ENCODE results near the gene SSBP4. TPM values are rescaled to one million over a fixed set of nuclear protein-coding genes. Genes with fewer than 3 reads are reported as not detected.
A peak's percentile ranks its signal among the peaks of the same experiment; 100 is the strongest.

The SSBP4 gene
- total and polyA plus RNA-seq, 2 of the 8 experiments (the other 6 are each of a cell fraction or from before 2014, with no cell fraction given), result 26.4 to 33.7 TPM

- no peak overlapping the region for H2BK120ac ChIP-seq (replicated peaks; ENCODE audit: low read depth, low read length)
- peak overlapping the region; percentile 84; the same call in 1 of the 2 replicates for H4K8ac ChIP-seq (ENCODE audit: extremely low read depth, insufficient read depth, low read length)
- H3K56ac ChIP-seq (replicated peaks; ENCODE audit: insufficient read length, low read depth, low read length), result no peak overlapping the region
- H2BK15ac ChIP-seq (ENCODE audit: low read length), result no peak overlapping the region
- no peak overlapping the region for H3K14ac ChIP-seq (ENCODE audit: insufficient read length)
- no peak overlapping the region for H3K23ac ChIP-seq (ENCODE audit: insufficient read length)
- no peak overlapping the region for H2BK20ac ChIP-seq (ENCODE audit: low read length)
- H2AFZ ChIP-seq (ENCODE audit: low read length), result no peak overlapping the region
- no peak overlapping the region for H3K18ac ChIP-seq (ENCODE audit: extremely low read depth, low read length)
- no peaks in the 10 kb centered on the region for H3K79me1 ChIP-seq (ENCODE audit: low read depth, low read length)
- no peak overlapping the region for H2BK12ac ChIP-seq (ENCODE audit: low read depth, low read length)
- peaks cover 0 to 13% (median 4%) of the 10 kb centered on the region in 4 experiments; a peak in 3 of 8 replicates for H3K36me3 ChIP-seq (ENCODE audit: control insufficient read depth in 2 of 4, insufficient read depth in 4 of 4, low read length in 3 of 4)
- H3K27ac ChIP-seq (ENCODE audit: low read depth, low read length), result no peak overlapping the region
- H3K4me2 ChIP-seq (ENCODE audit: insufficient read depth in 1 of 2, low read depth in 2 of 2, low read length in 2 of 2), result no peak overlapping the region
- POLR2A ChIA-PET (ENCODE audit: partially characterized antibody), result interaction anchor here (0.6 to 1.5 kb wide), 6 partner anchors 10 to 381 kb away, joined by 3 to 6 read pairs (median 3); partner anchors contain the start of gene UPF1
- no peak overlapping the region for H4K91ac ChIP-seq (replicated peaks; ENCODE audit: insufficient read length, low read length)
- FAIRE-seq (no peak), DNase-seq (ENCODE audit: low read depth in 1 of 2, low spot score in 2 of 2) (no peak)
- no peaks in the 10 kb centered on the region for H3K79me2 ChIP-seq (ENCODE audit: control insufficient read depth in 1 of 2, insufficient read depth in 2 of 2, low read length in 2 of 2)
- H3K9me3 ChIP-seq (ENCODE audit: insufficient read depth in 2 of 2, low read depth in 1 of 2, low read length in 1 of 2), result no peaks in the 10 kb centered on the region
- no peaks in the 10 kb centered on the region for H3K27me3 ChIP-seq (replicated peaks in 1 of 4; ENCODE audit: control insufficient read depth in 3 of 4, extremely low read depth in 1 of 4, insufficient read depth in 3 of 4, low read length in 3 of 4)
- H3K23me2 ChIP-seq (ENCODE audit: low read depth, low read length), result no peaks in the 10 kb centered on the region
- H3K4ac ChIP-seq (replicated peaks; ENCODE audit: insufficient read length, low read depth, low read length), result no peak overlapping the region
- H3K9ac ChIP-seq (replicated peaks in 1 of 4; ENCODE audit: extremely low read depth in 1 of 4, low read depth in 3 of 4, low read length in 3 of 4), result no peak overlapping the region
- 88% methylated on average over 27 of the region's 33 CpGs; no CpG with 5 or more reads in 1 of the 2 experiments for WGBS, 2 experiments (ENCODE audit: extremely low coverage in 1 of 2, insufficient coverage in 1 of 2, insufficient read length in 1 of 2, insufficient replicate concordance in 2 of 2, low coverage in 1 of 2, low lambda C conversion rate in 2 of 2, missing lambda C conversion rate in 1 of 2)
- peaks cover 0 to 3% of the 10 kb centered on the region in 2 experiments for H4K20me1 ChIP-seq (replicated peaks in 1 of 2; ENCODE audit: control insufficient read depth in 1 of 2, insufficient read depth in 2 of 2, low read length in 2 of 2)
- no peak overlapping the region for H2AK5ac ChIP-seq (ENCODE audit: low read depth, low read length)
- H2BK5ac ChIP-seq (ENCODE audit: low read depth, low read length), result no peak overlapping the region
- H4K5ac ChIP-seq (ENCODE audit: insufficient read length, low read depth, low read length), result no peak overlapping the region
- H3K4me3 ChIP-seq (ENCODE audit: extremely low read depth in 1 of 4, insufficient read depth in 2 of 4, low read depth in 3 of 4, low read length in 4 of 4), result no peak overlapping the region
- CTCF ChIA-PET (ENCODE audit: partially characterized antibody), result interaction anchor here (0.5 to 13.5 kb wide), 43 partner anchors 10 to 445 kb away, joined by 3 to 143 read pairs (median 4); partner anchors contain the start of genes CERS1, COMP, REX1BD and SSBP4
- H3K4me1 ChIP-seq (replicated peaks in 1 of 4; ENCODE audit: control insufficient read depth in 3 of 4, insufficient read depth in 4 of 4, low read length in 3 of 4), result no peaks in the 10 kb centered on the region; a peak in 3 of 7 replicates
- TF ChIP-seq CTCF (IDR thresholded peaks at IDR 0.05; ENCODE audit: control extremely low read depth in 1 of 3, insufficient read depth in 1 of 3, low read depth in 1 of 3, low read length in 3 of 3) (no peak), RFX5 (IDR thresholded peaks at IDR 0.05; ENCODE audit: borderline replicate concordance, low read depth, low read length) (no peak), JUND (IDR thresholded peaks at IDR 0.05; ENCODE audit: low read length) (no peak), USF2 (IDR thresholded peaks at IDR 0.05; ENCODE audit: low read length) (no peak), RXRA (IDR thresholded peaks at IDR 0.05; ENCODE audit: insufficient read depth, low read depth, low read length) (no peak), RAD21 (IDR thresholded peaks at IDR 0.05 in 1 of 2, conservative IDR thresholded peaks at IDR 0.05 in 1 of 2; ENCODE audit: low read depth in 2 of 2, low read length in 2 of 2) (no peak), KDM4A (IDR thresholded peaks at IDR 0.05; ENCODE audit: low read depth, low read length, severe bottlenecking) (no peak)
These were observed 31.1 kb downstream of the SSBP4 start for GRCh38 chr19:18450021-18450930.

All from H1 (cell line).